Measurements from ENCODE around the gene NDEL1.
A peak's percentile ranks its signal among the peaks of the same experiment; 100 is the strongest.
"Not testable (repeated sequence)": the region's sequence is repeated elsewhere in the genome, so short reads cannot be mapped to it uniquely, and the experiment has no call there.

The NDEL1 gene, protein sequence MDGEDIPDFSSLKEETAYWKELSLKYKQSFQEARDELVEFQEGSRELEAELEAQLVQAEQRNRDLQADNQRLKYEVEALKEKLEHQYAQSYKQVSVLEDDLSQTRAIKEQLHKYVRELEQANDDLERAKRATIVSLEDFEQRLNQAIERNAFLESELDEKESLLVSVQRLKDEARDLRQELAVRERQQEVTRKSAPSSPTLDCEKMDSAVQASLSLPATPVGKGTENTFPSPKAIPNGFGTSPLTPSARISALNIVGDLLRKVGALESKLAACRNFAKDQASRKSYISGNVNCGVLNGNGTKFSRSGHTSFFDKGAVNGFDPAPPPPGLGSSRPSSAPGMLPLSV

DNA sequence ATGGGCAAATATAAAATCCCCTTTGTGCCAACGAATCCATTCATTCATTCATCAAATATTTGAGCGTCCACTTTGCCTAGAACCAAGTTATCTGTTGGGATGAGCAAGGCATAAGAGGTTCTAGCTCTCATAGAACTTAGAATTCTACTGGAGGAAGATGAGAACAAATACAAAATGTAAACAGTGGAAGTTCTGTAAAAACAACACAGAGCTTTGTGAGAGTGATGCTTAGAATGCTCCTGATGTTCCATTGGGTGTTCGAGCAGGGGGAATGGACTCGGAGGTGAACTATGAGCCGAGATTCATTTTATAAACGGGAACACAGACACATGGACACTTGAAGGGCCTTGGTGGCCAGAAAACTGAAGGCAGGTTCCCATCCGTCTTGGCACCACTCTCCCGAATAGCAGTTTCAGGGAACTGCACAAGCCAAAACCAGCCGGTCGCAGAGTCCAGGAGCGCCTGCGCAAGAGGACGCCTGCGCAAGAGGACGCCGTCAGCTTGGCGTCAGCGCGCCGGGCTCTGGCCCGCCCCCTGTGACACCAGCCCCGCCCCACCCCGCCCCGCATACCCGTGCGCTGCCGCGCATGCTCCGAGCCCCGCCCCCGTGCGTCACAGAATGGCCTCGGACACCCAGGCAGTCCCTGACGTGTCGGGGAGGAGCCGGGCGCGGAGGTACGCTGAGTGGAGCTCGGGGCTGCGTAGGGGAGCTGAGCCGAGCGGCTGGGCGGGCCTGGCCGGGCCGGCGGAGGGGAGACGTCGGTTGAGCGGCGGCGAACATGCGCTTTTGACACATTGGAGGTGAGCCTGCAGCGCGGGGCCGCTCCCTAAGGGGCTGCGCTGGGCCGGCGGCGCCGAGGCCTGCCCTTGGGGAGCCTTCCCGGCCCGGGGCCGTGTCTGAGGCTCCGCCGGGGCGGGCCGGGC is at the start of gene NDEL1:
Gene NDEL1, plus strand, starts transcription at position 640 of the 924 bp plus-strand sequence. CDS start 8,388 bp downstream, outside the sequence.
- peak; percentile 97 to 99 (median 98) for DNase-seq (ENCODE audit: low read depth in 2 of 3, low spot score in 1 of 3)

DNA sequence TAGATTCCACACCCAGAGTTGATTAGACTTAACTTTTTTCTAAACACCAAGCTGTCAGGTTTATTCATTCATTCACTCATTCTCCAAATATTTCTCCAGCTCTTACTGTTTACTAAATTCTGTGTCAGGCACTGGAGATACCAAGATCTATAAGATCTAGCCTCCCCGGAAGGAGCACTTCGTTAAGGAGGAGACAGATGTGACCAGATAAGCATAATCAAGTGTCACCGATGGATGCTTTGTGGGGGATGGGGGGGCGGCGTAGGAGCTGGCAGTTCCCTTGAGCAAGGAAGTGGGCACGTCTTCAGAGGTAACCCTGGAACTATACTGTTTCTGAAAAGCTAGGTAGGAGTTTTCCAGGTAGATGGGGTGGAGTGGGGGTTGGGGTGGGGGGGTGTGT is 48.8 kb upstream of the NDEL1 start:
- DNase-seq (ENCODE audit: low read depth in 2 of 3, low spot score in 1 of 3): no peak

DNA sequence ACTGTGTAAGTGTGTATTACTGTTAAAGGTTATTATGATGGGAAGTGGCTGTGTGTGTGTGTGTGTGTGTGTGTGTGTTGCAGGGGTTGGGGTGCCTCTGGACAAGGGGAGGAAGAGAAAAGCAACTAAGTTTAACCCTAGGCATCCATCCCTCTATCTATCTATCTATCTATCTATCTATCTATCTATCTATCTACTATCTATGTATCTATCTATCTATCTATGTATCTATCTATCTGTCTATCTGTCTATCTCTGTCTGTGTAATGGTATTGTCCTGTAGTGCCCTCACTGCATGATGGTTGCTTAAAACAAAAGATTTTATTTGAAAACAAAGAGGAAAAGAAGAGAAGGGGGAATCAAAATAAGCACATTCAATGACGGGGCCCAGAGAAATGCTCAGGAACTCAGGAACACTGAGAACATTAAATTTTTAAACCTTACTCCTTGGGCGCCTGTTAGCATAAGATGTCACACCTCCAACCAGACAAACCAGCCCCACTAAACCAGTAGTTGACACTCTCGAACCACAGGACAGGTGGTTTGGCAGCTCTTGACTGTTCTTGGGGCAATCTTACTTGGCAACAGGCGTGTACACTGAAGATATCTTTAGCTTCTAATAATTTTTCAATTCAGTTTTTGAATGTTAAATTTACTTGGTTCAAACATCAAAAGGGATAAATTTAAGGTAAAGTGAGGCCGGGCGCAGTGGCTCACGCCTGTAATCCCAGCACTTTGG is 47.6 kb upstream of the NDEL1 start:
- DNase-seq (ENCODE audit: low read depth in 2 of 3, low spot score in 1 of 3): no peak

DNA sequence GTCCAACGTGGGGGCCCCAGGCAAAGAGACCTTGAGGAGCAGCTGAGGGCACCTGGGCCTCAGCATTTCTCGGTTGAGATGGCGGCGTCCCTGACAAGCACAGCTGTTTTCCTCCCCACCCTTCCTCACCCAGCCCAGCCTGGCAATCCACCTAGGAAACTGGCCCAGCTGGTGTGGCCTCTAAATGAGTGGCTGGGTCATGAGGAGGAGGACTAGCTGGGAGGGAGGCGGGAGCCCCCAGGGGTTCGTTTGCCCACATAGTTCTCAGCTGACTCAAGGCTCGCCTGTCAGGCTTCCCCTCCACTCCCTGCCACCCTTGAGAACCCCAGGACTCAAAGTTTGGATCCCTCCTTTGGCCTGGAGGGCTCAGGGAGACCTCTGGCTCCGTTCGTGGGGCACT is 44.0 kb upstream of the NDEL1 start:
- no peak for DNase-seq (ENCODE audit: low read depth in 2 of 3, low spot score in 1 of 3)

DNA sequence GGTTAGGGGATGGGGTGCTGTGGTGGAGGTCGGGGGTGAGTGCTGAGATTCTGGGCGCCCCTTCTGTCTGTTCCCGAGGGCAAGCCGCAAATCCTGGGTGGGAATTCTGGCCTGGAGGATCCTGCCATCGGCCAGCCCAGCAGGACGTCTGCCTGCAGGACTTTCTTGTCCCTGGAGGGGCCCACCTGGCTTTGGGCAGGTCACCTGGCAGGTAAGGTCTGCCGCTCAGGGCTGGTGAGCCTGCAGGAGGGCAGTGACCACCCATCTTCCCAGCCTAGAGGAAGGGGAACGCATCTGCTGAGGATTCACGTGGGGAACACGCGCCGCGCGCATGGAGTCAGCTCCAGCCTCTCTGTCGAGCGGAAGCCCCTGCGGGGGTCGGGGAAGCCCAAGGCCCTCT is 43.4 kb upstream of the NDEL1 start:
- no peak for DNase-seq (ENCODE audit: low read depth in 2 of 3, low spot score in 1 of 3)

DNA sequence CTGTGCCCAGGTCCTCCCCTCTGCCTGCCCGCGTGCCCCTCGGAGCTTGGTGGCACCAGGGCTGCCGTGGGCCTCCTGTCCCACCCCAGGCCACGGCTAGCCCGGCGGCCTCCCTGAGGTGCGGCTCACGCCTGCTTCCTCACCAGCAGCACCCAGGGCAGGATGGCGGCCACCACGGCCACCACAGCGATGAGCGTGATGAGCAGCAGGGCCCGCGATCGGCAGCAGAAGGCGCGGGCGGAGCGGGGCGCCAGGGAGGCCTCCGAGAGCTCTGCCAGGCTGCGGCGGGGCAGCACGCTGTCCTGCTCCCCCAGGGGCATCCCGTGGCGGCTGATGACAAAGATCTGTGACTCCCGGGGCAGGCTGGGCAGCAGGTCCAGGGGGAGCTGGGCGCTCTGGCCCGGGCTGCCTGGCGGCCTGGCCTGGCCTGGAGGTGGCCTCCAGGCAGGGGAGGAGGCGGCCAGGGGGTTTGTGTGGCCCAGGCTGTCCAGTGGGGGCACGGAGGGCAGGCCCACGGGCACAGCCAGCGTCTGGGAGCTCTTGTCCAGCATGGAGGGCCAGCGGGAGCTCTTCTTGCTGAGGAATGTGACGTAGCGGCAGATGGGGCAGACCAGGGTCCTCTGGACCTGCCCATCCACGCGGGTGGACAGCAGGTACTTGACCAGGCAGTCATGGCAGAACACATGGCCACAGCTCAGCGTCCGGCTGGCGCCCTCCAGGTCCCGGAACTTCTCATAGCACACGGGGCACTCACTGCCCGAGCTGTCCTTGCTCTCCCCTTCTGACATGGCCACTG is 42.8 kb upstream of the NDEL1 start:
- no peak for DNase-seq (ENCODE audit: low read depth in 2 of 3, low spot score in 1 of 3)

DNA sequence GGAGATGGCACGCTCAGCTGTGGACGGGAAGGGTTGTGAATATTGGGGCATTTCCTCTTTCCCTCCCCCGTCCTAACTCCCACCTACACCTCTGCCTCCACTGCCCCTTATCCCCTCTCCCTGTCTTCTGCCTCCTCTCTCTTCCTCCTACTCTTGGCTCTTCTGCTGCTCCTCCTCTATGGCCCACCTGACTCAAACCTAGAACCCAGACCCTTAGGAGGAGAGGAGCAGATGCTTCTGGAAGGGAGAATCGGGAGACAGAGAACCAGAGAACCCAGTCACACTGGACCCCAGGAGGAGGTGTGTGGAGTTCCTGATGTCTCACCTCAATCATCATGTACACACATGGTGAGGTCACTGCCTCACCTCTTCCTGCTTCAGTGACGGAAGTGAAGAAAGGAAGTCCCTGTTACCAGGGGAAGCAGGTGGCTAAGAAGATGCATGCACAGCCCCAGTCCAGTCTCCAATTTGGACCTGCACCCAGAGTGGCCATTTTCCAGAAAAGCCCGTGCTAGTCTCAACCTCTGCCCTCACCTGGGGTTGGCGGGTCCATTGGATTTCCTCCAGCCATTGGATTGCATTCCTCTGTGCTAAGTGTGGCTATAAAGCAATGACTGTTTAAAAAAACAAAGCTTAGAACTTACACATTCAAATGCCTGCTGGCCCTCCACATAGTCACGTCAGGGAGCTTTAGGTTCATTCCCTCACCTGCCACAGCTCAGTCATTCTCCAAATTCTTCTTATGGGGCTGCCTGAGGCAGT is 42.0 kb upstream of the NDEL1 start:
- peak in 2 of 3 donors; percentile 9 to 13 for DNase-seq (ENCODE audit: low read depth in 2 of 3, low spot score in 1 of 3)

DNA sequence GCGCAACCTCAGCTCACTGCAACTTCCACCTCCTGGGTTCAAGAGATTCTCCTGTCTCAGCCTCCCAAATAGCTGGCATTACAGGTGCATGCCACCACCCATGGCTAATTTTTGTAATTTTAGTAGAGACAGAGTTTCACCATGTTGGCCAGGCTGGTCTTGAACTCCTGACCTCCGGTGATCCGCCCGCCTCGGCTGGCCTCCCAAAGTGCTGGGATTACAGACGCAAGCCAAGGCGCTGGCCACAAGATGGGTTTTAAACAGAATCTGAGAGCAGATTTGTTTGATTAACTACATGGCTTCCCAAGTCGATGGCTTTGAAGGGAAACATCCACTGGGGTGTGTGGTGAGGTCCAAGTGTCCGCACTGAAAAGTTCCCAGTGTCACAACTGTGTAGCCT is 41.2 kb upstream of the NDEL1 start:
- DNase-seq (ENCODE audit: low read depth in 2 of 3, low spot score in 1 of 3): not testable (repeated sequence)

DNA sequence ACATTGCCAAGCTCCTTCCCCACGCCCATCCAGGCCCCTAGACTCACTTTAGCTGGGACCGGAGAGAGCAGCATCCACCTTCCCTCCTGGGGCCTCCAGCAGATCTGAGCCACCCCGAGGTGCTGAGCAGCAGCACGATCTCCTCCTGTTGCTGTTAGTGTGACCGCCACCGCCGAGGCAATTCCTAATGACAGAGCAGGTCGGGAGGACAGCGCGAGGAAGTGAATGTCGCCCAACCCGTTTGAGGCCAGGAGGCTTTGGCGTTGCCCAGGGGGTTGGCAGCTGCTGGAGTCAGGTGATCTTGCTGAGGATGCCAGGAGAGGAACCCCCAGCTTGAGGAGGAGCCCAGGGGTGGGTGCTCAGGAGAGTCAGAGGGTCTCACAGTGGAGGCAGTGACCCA is 38.0 kb upstream of the NDEL1 start, which contains the start of gene RNF222:
Gene RNF222, minus strand, starts transcription at position 192 of the 400 bp plus-strand sequence. CDS start 4,366 bp downstream, outside the sequence.
- DNase-seq (ENCODE audit: low read depth in 2 of 3, low spot score in 1 of 3): no peak

DNA sequence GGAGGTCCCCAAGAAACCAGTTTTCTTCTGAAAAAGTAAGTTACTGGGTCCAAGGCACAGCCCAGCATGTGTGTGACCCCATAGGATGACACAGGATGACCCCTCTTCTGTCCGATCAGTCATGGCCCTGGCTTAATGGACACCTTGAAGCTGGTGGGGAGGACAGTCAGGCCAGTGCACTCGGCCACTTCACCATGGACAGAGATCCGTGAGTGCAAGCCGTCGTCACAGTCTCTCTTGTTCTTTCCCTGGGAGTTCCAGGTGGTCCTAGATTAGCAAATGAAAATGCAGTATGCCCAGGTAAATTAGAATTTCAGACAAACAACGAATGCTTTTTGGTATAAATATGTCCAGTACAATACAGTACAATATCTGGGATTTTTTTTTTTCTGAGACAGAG is 36.7 kb upstream of the NDEL1 start:
- no peak for DNase-seq (ENCODE audit: low read depth in 2 of 3, low spot score in 1 of 3)

DNA sequence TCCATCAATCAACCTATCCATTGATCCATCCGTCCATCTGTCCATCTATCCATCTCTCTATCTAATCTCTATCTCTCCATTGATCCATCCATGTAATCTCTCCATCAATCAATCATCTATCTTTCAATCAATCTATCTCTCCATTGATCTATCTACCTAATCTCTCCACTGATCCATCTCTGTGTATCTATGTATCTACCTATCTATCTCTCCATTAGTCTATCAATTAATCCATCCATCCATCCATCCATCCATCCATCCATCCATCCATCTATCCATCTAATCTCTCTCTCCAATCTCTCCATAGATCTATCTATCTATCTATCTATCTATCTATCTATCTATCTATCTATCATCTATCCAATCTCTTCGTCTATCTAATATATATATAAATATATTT is 34.6 kb upstream of the NDEL1 start:
- no peak for DNase-seq (ENCODE audit: low read depth in 2 of 3, low spot score in 1 of 3)

DNA sequence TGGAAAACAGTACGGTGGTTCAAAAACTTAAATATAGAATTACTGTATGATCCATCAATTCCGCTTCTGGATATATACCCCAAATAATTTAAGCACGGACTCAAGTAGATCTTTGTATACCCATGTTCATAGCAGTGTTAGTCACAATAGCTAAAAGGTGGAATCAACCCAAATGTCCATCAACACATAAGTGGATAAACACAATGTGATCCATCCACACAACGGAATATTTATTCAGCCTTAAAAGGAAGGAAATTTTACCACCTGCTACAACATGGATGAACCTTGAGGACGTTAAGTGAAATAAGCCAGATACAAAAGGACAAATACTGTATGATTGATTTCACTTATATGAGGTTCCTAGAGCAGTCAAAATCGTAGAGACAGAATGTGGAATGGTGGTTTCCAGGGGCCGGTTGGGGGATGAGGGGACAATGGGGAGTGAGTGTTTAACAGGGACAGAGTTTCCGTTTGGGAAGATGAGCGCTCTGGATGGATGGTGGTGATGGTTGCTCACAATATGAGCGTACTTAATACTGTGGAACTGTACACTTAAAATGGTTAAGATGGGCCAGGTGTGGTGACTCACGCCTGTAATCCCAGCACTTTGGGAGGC is 32.7 kb upstream of the NDEL1 start:
- no peak for DNase-seq (ENCODE audit: low read depth in 2 of 3, low spot score in 1 of 3)

DNA sequence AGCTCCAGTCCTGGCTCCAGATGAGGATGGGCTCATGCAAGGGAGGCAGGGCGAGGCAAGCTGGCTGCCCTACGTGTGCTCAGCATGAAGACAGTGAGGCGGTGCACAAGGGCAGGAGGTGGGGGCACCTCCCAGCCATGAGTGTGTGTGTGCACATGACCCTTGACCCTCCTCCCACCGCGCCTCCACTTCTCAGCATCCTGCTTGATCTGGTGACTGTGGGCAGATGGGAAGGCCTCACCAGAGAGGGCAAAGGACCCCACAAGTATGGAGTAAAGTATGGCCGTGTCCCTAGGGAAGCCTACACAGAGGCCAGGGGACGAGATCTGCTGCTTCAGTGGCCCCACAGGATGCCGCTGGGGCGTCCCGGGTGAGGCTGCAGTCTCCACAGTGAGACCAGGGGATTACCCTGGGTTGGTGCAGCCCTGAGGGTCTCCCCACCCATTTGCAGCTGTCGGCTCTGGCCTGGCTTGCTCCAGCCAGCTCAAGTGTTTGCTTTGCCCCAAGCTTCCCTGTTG is 30.1 kb upstream of the NDEL1 start:
- no peak for DNase-seq (ENCODE audit: low read depth in 2 of 3, low spot score in 1 of 3)

DNA sequence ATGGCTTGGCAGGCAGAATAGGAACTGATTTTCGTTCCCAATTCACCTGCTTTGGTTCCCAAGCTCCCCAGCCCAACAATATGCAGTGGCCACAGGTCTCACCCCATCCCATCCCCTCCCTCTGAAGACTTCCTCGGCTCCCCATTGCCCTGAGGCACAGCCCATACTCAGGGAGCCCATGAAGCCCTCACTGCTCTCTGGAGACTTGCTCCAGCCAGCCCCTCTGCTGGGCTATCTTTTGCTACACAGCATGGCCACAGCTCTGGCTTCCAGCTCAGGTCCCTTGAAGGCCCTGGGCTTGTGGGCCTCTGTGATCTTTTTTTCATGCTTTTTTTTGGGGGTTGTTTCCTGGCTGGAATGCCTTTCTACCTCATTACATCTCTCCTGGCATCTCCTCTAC is 29.5 kb upstream of the NDEL1 start:
- no peak for DNase-seq (ENCODE audit: low read depth in 2 of 3, low spot score in 1 of 3)

DNA sequence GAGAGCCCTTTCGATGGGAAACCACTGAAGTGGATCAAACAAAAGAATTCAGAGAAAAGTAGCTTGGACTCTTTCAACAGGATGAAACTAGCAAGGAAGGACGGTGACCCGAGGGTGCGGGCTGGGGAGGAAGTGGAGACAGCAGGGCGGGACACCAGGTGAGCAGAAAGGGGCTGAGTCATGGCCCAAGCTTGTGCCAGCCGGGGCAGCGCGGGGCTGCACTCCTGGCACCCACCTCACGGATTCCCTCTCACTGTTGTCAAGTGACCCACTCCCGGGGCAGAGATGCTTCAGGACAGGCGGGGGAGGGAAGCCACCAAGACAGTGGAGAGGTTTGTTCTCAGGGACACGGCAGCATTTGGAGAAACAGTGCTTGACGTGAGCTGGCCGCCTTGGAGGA is 27.3 kb upstream of the NDEL1 start:
- DNase-seq (ENCODE audit: low read depth in 2 of 3, low spot score in 1 of 3): no peak

DNA sequence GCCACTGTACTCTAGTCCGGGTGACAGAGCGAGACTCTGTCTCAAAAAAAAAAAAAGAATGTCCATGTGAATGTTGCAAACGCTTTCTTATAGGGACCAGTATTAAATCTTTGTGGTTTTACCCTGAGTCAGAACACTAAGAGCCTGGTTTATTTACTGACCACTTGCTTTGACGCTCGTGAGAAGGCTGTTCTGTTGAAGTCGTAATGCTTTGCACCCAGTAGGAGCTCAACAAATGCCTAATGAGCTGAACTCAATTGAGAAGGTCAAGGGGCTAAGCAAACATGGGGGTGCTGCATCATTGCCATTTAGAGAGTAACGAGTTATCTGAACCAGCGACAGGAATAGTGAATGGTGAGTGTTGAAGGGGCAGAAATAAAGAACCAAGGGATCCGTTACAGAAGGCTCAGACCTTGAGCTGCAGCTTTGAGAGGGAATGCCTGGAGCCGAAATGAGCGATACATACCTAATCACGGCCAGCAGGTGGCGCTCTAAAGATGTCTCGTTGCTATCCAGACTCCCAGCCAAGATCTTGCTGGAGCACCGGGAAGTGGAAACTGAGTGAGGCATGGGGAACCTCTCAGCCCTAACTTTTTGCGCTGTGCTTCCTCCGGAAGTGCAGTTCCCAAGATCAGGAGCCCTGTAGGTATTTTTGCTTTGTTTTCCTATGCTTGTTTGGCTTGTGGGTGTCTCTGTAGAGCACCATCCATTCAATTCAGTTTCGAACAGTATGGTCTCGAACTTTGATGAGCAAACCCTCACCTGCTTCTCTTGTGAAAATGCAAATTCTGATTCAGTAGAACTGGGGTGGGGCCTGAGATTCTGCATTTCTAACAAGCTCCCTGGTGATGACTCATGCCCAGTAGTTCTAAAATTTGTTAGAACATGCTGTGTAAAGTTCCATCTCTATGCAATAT is 25.5 kb upstream of the NDEL1 start:
- peak; percentile 62 to 80 (median 75) for DNase-seq (ENCODE audit: low read depth in 2 of 3, low spot score in 1 of 3)

DNA sequence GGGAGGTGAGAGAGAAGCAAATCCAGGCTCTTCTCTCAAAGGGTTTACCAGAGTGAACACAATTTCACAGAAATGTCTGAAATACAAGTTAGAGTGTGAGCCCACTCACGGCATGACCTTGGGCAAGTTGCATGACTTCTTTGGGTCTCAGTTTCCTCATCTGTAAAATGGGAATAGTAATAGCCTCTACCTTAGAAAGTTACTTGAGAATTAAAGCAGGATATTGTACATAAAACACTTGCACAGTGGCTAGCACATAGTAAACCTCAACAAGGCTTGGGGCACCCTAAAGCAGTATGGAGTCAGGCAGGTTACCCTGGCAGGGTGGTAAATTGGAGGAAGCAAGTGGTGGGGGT is 24.8 kb upstream of the NDEL1 start:
- DNase-seq (ENCODE audit: low read depth in 2 of 3, low spot score in 1 of 3): no peak

DNA sequence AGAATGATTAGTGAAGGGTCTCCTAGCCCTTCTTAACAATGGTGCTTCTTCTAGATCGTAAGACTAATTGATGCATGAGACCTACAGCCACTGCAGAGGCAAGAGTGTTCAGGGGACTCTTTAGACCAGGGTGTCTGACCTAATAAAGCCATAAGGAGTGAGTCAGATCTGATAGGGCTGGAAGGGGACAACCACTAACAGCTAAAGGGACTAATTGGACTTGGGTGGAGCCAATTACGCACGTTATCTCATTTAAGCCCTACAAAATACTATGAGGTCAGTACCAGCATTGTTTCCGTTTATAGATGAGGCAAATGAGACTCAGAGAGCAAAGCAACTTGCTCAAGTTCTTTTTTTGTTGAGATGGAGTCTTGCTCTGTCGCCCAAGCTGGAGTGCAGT is 23.6 kb upstream of the NDEL1 start:
- no peak for DNase-seq (ENCODE audit: low read depth in 2 of 3, low spot score in 1 of 3)
